Nephron (organoid): ENCODE results near the gene LINGO3.

Experiments used
- H3K27ac Mint-ChIP-seq, 3 experiments: 2 replicates each; pipeline ENCODE4 v1.8.0; 2020; ENCODE audit warnings: mixed read lengths in 3 of 3, mild to moderate bottlenecking in 2 of 3, moderate library complexity in 1 of 3
- H3K27me3 Mint-ChIP-seq: 2 replicates; pipeline ENCODE4 v1.8.0; 2021; ENCODE audit warnings: low read depth, mild to moderate bottlenecking, moderate library complexity, mixed read lengths
- H3K36me3 Mint-ChIP-seq: 2 replicates; pipeline ENCODE4 v1.8.0; 2020; ENCODE audit warnings: low read depth, mixed read lengths
- H3K4me1 Mint-ChIP-seq: 2 replicates; pipeline ENCODE4 v1.8.0; 2020; ENCODE audit warnings: mixed read lengths
- H3K4me3 Mint-ChIP-seq, 3 experiments: 2 replicates each; pipeline ENCODE4 v1.8.0; 2020; ENCODE audit warnings: mild to moderate bottlenecking in 3 of 3, mixed read lengths in 3 of 3, moderate library complexity in 2 of 3
- H3K9me3 Mint-ChIP-seq: 2 replicates; pipeline ENCODE4 v1.8.0; 2020; ENCODE audit warnings: mixed read lengths
- TF ChIP-seq, protein P1 (sequence below), 3 experiments: fragments of 200-600 bp; sonication (generic); IDR thresholded peaks; one replicate each; pipeline ENCODE4 v1.5.0; 2021; ENCODE audit warnings: antibody characterized with exemption in 3 of 3; ENCODE audit not compliant: unreplicated experiment in 3 of 3

The LINGO3 gene

DNA sequence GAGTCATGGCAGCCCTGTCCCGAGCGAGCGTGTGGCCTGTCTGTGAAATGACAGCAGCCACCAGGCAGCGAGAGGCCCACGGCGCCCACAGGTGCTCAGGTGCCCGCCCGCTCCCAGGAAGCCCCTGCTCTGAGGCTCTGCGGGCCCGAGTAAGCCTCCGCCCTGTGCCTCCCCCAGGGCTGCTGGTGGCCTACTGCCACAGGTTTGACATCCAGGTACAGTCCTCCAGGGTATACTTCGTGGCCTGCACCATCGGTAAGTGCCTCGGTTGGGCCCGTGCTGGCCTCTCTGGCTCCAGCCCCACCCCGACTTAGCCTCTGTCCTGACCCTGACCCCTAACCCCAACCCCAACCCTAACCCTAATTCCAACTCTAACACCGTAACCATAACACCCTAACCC, 37.1 kb upstream of the LINGO3 start:
- no peak overlapping the region for H3K4me3 Mint-ChIP-seq
- H3K27ac Mint-ChIP-seq = no peak overlapping the region
- TF ChIP-seq, protein P1, sequence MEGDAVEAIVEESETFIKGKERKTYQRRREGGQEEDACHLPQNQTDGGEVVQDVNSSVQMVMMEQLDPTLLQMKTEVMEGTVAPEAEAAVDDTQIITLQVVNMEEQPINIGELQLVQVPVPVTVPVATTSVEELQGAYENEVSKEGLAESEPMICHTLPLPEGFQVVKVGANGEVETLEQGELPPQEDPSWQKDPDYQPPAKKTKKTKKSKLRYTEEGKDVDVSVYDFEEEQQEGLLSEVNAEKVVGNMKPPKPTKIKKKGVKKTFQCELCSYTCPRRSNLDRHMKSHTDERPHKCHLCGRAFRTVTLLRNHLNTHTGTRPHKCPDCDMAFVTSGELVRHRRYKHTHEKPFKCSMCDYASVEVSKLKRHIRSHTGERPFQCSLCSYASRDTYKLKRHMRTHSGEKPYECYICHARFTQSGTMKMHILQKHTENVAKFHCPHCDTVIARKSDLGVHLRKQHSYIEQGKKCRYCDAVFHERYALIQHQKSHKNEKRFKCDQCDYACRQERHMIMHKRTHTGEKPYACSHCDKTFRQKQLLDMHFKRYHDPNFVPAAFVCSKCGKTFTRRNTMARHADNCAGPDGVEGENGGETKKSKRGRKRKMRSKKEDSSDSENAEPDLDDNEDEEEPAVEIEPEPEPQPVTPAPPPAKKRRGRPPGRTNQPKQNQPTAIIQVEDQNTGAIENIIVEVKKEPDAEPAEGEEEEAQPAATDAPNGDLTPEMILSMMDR (IDR thresholded peaks at IDR 0.05; ENCODE audit: unreplicated experiment in 3 of 3) = no peak
- H3K36me3 Mint-ChIP-seq = peaks cover 6% of the 10 kb centered on the region
- H3K27me3 Mint-ChIP-seq = no peaks in the 10 kb centered on the region
- H3K9me3 Mint-ChIP-seq = no peaks in the 10 kb centered on the region
- H3K4me1 Mint-ChIP-seq = peaks cover 6% of the 10 kb centered on the region

DNA sequence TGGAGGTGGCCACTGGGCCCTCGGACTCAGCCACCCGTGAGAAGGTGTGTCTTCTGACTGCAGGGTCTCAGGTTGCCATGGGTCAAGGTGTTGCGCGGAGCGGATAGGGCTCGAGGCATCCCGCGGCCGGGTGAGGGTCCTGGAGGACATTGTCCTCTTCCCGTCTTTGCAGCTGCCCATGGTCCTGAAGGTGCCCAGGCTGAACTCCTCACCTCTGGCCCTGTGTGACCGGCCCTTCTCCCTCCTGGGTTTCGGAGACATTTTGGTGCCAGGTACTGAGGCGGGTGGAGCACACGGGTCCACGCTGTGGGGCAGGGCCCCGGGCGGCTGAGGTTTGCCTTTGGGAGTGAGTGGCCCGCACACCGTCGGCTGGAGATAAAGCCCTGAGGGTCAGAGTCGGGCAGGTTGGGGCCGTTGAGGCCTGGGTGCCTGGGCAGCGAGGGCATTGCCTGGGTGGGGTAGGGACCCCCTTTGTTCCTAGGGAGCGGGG, 36.5 kb upstream of the LINGO3 start:
- Mint-ChIP-seq H3K9me3 (no peaks in the 10 kb centered on the region), H3K4me3 (no peak overlapping the region), H3K27me3 (no peaks in the 10 kb centered on the region), H3K4me1 (peaks cover 6% of the 10 kb centered on the region), H3K27ac (no peak overlapping the region), H3K36me3 (peaks cover 6% of the 10 kb centered on the region)
- TF ChIP-seq, protein P1 (IDR thresholded peaks at IDR 0.05; ENCODE audit: unreplicated experiment in 3 of 3) = no peak

DNA sequence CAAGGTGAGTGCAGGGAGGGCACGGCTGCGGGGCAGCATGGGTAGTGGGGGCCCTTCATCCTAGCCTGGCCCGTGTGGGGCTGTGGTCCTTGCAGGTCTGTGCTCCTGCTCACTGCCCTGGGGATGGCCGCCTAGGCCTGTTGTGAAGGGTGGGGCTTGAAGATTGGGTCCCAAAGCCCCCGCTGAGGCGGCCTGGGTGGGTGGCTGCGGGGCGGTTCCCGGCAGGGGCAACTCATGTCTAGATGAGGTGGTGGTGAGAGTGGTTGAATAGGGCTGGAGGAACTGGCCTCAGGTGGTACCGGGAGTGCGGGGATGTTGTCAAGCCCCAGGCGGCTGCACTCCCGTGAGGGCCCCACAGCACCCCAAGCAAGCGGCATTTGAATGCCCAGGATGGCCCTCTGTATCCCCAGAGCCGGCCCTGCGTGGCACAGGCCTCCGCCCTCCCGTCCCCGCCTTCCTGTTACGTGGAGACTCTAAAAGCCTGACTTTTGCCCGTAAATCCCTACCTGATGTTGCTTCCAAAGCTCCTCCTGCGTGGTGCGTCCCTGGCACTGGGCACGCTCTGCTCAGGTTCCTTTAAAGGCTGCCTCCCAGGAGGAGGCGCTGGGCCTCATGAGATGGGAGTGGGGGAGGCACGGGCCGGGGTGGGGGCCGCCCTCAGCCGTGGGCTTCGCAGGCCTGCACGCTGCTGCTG, 35.5 kb upstream of the LINGO3 start:
- TF ChIP-seq, protein P1 (IDR thresholded peaks at IDR 0.05; ENCODE audit: unreplicated experiment in 3 of 3) = no peak
- peaks cover 6% of the 10 kb centered on the region for H3K36me3 Mint-ChIP-seq
- H3K27ac Mint-ChIP-seq = no peak overlapping the region
- no peaks in the 10 kb centered on the region for H3K27me3 Mint-ChIP-seq
- no peaks in the 10 kb centered on the region for H3K9me3 Mint-ChIP-seq
- peaks cover 6% of the 10 kb centered on the region for H3K4me1 Mint-ChIP-seq
- no peak overlapping the region for H3K4me3 Mint-ChIP-seq

DNA sequence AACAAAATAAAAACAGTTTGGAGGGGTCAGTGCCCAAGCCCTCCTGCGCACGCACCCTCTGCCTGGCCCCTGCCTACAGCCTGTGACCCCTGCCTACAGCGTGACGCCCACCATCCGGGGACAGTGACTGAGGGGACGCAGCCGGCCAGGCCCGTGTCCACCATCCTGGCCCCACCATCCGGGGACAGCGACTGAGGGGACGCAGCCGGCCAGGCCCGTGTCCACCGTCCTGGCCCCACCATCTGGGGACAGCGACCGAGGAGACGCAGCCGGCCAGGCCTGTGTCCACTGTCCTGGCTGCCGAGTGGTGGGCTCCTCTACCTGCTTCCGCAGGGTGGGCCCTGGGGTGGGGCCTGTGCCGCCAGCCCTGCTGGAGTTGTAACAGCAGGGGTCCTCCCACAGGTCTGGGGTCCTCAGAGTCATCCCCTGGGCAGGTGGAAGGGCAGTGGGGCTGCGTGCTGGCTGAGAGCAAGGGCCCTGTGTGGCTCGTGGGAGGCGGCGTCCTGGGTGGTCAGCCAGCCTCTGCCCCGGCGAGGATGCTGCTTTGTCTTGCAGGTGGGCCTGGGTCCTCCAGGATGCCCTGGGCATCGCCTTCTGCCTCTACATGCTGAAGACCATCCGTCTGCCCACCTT, 34.8 kb upstream of the LINGO3 start:
- TF ChIP-seq, protein P1 (IDR thresholded peaks at IDR 0.05; ENCODE audit: unreplicated experiment in 3 of 3) = no peak
- Mint-ChIP-seq H3K4me1 (peaks cover 6% of the 10 kb centered on the region), H3K36me3 (peaks cover 6% of the 10 kb centered on the region), H3K9me3 (no peaks in the 10 kb centered on the region), H3K27me3 (no peaks in the 10 kb centered on the region), H3K27ac (no peak overlapping the region), H3K4me3 (no peak overlapping the region)

DNA sequence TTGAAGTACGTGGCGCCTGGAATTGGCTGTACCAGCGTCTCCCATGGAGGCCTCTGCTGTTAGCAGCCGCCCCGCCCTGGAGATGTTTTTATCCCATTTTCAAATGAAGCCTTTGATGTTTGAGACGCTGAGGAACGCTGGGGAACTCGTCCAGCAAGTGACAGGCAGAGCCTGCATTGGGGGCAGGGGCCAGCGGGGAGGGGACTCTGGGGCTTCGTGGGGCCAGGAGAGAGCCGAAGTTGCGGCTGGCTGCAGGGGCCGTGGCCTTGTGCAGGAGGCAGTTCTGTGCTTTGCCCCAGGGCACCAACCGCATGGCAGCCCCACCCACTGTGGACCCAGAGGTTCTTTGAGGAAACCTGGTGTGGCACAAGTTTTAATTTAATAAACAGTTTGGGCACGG, 34.0 kb upstream of the LINGO3 start:
- TF ChIP-seq, protein P1 (IDR thresholded peaks at IDR 0.05; ENCODE audit: unreplicated experiment in 3 of 3) = no peak
- Mint-ChIP-seq H3K27me3 (no peaks in the 10 kb centered on the region), H3K27ac (no peak overlapping the region), H3K4me1 (peaks cover 14% of the 10 kb centered on the region), H3K4me3 (no peak overlapping the region), H3K36me3 (peaks cover 6% of the 10 kb centered on the region), H3K9me3 (no peaks in the 10 kb centered on the region)
